Esophagus muscularis mucosa (tissue), 4 donors: ENCODE results near the gene FRMD4A.

Experiments
- EP300 ChIP-seq: sonication (generic); formaldehyde crosslinking; IDR thresholded peaks from one replicate; pipeline ENCODE4 v1.6.1; 2017; ENCODE audit warnings: antibody characterized with exemption
- POLR2A ChIP-seq: fragments of 450-650 bp; IDR thresholded peaks from one replicate; pipeline ENCODE4 v1.6.1; 2017; ENCODE audit warnings: antibody characterized with exemption, moderate library complexity, mild to moderate bottlenecking, low read depth
- POLR2AphosphoS5 ChIP-seq, 2 donors: sonication (generic); formaldehyde crosslinking; IDR thresholded peaks; one replicate each; pipeline ENCODE4 v1.6.1; 2017; ENCODE audit warnings: antibody characterized with exemption in 2 of 2
- TF ChIP-seq, protein P1 (sequence below), 3 experiments: fragments of 200-600 bp in 2 of 3; fragments of 450-650 bp in 1 of 3; sonication (generic) in 2 of 3; IDR thresholded peaks; one replicate each; pipeline ENCODE4 v1.5.1; 2017 to 2019; ENCODE audit warnings: antibody characterized with exemption in 3 of 3, mild to moderate bottlenecking in 2 of 3, moderate library complexity in 1 of 3

DNA sequence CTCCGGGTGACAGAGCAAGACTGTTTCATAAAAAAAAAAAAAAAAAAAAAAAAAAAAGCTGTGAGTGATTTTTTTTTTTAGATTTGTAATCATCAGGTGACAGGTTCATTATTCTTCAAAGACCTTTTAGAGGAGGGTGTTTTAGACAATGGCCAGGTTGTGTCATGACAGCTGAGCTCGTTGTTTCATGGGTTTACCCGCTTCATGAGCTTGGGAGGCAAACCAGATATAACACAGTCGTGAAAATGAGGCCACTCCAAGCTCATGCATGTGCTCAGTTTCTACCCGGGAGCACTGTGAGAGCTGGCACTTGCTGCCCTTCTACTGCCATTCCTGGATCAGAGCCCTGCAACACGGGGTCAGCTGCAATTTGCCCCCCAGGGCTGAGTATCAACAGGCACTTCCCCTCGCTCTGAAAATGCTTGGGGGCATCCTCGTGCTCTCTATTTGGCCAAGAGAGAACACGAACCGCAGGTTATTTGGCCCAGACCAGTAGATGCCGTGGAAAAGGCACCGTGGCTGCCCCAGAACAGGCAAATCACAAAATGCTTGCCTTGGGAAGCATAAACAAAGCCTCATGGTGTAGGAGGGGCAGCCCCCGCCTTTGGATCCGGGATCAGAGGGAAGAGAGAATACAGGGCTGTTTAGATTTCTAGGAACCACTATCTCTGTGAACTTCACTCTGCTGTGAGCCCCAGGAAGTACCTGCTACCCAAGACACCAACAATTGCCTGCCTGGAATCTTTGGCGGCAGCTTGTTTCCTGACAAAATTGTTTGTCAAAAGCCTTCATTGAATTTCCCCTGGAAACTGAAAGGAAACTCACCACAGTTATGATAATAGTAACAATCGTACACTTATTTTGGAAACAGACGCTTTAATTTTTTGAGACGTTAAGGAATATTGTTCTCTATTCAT is 371.0 kb downstream of the FRMD4A start:
- TF ChIP-seq, protein P1, sequence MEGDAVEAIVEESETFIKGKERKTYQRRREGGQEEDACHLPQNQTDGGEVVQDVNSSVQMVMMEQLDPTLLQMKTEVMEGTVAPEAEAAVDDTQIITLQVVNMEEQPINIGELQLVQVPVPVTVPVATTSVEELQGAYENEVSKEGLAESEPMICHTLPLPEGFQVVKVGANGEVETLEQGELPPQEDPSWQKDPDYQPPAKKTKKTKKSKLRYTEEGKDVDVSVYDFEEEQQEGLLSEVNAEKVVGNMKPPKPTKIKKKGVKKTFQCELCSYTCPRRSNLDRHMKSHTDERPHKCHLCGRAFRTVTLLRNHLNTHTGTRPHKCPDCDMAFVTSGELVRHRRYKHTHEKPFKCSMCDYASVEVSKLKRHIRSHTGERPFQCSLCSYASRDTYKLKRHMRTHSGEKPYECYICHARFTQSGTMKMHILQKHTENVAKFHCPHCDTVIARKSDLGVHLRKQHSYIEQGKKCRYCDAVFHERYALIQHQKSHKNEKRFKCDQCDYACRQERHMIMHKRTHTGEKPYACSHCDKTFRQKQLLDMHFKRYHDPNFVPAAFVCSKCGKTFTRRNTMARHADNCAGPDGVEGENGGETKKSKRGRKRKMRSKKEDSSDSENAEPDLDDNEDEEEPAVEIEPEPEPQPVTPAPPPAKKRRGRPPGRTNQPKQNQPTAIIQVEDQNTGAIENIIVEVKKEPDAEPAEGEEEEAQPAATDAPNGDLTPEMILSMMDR (IDR thresholded peaks at IDR 0.05) = no peak
- TF ChIP-seq EP300 (no peak), POLR2A (no peak), POLR2AphosphoS5 (IDR thresholded peaks at IDR 0.05) (peak; percentile 55 to 80)
